ENCODE results near the gene RNF8.

RNF8 gene

DNA sequence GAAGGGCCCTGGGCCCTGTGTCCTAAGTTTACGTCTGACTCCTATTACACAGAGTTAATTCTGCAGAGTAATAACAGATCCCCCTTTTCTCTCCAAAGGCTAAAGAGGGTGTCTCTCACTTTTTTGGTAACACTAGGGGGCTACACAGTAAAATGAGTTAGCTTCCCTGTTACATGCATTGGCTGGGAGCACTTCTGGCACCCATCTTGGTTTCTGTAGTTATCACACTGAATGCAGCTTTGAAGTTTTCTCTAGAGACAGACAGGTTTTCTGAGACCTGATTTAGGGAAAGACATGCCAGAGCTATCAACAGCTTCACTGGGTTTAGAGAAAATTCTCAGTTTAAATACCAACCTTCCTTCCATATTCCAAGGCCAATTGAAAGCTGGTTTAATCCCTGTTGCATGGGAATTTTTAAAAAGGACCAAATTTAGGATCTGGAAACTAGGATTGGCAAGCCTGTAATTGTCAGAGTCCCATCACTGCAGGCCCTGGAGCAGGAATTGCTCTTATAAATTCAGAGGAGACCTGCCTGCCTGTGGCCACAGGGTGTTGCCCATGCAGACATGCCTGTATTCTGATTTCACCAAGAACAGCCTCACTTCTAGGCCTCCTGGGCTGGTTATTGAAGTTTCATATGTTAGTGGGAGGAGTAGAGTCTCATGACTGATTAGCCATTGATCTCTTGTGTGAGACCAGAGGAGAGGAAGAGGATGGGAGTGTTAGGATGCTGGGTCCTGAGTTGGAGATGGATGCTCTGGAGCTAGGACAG lies 29.4 kb downstream of the RNF8 start:
- TF ChIP-seq, protein P1, sequence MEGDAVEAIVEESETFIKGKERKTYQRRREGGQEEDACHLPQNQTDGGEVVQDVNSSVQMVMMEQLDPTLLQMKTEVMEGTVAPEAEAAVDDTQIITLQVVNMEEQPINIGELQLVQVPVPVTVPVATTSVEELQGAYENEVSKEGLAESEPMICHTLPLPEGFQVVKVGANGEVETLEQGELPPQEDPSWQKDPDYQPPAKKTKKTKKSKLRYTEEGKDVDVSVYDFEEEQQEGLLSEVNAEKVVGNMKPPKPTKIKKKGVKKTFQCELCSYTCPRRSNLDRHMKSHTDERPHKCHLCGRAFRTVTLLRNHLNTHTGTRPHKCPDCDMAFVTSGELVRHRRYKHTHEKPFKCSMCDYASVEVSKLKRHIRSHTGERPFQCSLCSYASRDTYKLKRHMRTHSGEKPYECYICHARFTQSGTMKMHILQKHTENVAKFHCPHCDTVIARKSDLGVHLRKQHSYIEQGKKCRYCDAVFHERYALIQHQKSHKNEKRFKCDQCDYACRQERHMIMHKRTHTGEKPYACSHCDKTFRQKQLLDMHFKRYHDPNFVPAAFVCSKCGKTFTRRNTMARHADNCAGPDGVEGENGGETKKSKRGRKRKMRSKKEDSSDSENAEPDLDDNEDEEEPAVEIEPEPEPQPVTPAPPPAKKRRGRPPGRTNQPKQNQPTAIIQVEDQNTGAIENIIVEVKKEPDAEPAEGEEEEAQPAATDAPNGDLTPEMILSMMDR (IDR thresholded peaks at IDR 0.05; ENCODE audit: insufficient read depth, low read depth, low read length, missing control alignments): no peak
- no peak overlapping the region for H3K4me3 ChIP-seq (ENCODE audit: low read depth, low read length)
- no peak for DNase-seq (ENCODE audit: low read depth)

DNA sequence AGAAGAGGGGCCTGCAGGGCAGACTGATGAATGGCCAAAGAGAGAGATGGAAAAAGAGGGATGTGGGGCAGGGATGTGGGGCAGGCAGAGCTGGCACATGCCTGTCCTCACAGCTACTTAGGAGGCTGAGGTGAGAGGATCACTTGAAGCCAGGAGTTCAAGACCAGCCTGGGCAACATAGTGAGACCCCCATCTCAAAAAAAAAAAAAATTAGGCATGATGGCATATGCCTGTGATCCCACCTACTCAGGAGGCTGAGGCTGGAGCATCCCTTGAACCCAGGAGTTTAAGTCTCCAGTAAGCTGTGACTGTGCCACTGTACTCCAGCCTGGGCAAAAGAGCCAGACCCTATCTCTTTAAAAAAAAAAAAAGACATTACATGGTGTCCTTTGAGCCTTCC lies 34.8 kb downstream of the RNF8 start:
- H3K4me3 ChIP-seq (ENCODE audit: low read depth, low read length): no peak overlapping the region
- TF ChIP-seq, protein P1 (IDR thresholded peaks at IDR 0.05; ENCODE audit: insufficient read depth, low read depth, low read length, missing control alignments): no peak
- DNase-seq (ENCODE audit: low read depth): no peak

DNA sequence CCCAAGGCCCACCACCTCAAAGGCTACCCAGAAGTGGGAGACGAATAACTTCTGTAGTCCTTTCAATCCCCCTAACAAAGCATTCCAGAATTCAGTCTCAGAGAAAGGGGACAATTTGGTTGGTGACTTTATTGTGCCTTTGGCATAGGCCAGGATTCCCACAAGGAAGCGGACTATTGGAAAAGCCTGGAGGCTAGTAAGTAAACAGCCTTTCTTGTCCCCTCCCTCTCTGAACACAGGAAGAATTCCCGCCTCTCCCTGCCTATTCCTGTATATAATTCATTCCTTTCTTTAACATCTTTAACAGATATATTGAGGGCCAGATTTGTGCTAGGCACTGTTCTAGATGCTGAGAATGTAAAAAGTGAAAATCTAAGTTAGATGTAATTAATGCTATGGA lies 36.1 kb downstream of the RNF8 start:
- DNase-seq (ENCODE audit: low read depth): no peak
- H3K4me3 ChIP-seq (ENCODE audit: low read depth, low read length): no peak overlapping the region
- TF ChIP-seq, protein P1 (IDR thresholded peaks at IDR 0.05; ENCODE audit: insufficient read depth, low read depth, low read length, missing control alignments): no peak

DNA sequence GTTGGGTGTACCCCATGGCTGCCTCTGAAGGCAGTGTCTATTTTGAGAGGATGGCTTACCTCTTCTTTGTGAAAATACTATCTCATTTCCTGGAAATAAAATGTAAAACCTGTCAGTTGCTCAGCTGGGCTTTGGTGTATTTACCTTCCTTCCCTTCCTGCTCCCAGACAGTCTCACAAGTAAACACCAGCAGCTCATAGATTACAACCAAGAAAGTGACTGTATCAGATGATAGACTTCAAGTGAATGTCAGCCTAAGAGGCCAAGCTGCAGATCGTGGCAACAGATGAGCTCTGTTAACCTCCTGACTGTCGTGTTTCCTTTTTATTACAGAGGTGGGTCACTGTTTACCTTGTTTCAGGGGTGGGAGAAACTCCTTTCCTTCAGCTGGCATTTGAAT lies 37.3 kb downstream of the RNF8 start:
- no peak overlapping the region for H3K4me3 ChIP-seq (ENCODE audit: low read depth, low read length)
- TF ChIP-seq, protein P1 (IDR thresholded peaks at IDR 0.05; ENCODE audit: insufficient read depth, low read depth, low read length, missing control alignments): no peak
- no peak for DNase-seq (ENCODE audit: low read depth)

DNA sequence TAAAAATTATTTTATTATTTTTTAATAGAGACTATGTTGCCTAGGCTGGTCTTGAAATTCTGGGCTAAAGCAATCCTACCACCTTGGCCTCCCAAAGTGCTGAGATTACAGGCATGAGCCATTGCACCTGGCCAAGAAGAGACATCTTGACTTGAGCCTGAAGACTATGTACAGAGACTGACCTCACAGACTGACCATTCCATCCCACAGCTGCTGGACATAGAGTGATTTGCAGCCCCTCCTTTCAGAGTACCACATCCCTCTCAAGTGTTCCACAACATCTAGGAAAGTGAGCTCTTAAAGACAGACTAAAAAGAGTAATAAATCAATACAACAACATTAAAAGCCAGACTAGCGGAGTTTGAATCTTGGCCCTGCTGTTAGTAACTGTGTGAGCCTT lies 39.0 kb downstream of the RNF8 start:
- H3K4me3 ChIP-seq (ENCODE audit: low read depth, low read length): no peak overlapping the region
- TF ChIP-seq, protein P1 (IDR thresholded peaks at IDR 0.05; ENCODE audit: insufficient read depth, low read depth, low read length, missing control alignments): no peak
- DNase-seq (ENCODE audit: low read depth): no peak

DNA sequence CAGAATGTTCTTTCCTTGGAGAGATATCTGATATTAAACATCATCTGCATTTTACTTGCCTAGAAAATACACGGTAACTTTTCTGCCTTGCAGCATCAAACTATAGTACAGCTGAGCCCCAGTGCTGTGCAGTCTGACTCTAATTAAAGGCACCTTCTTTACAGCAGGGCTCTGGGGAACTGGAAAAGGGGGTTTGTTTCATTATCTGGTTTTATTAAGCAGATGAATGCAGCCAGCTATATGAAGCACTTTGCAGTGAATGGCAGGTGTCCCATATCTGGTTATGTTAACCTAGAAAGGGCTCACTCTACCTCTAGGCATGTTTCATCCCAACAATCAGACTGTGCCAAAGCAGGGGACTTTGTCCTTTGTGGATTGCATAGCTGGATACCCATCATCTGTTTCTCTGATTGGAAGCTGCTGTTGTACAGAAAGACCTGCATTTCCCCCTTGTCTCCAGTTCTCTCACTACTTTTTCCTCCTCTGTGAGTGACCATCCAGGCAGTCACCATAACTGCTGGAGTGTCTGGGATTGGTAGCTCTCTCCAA lies 39.7 kb downstream of the RNF8 start:
- no peak for DNase-seq (ENCODE audit: low read depth)
- TF ChIP-seq, protein P1 (IDR thresholded peaks at IDR 0.05; ENCODE audit: insufficient read depth, low read depth, low read length, missing control alignments): no peak
- no peak overlapping the region for H3K4me3 ChIP-seq (ENCODE audit: low read depth, low read length)

All from GM12865 (cell line).